ENCODE results near the gene ITGAE.
"Not testable (repeated sequence)": the region's sequence is repeated elsewhere in the genome, so short reads cannot be mapped to it uniquely, and the experiment has no call there.

ITGAE gene

DNA sequence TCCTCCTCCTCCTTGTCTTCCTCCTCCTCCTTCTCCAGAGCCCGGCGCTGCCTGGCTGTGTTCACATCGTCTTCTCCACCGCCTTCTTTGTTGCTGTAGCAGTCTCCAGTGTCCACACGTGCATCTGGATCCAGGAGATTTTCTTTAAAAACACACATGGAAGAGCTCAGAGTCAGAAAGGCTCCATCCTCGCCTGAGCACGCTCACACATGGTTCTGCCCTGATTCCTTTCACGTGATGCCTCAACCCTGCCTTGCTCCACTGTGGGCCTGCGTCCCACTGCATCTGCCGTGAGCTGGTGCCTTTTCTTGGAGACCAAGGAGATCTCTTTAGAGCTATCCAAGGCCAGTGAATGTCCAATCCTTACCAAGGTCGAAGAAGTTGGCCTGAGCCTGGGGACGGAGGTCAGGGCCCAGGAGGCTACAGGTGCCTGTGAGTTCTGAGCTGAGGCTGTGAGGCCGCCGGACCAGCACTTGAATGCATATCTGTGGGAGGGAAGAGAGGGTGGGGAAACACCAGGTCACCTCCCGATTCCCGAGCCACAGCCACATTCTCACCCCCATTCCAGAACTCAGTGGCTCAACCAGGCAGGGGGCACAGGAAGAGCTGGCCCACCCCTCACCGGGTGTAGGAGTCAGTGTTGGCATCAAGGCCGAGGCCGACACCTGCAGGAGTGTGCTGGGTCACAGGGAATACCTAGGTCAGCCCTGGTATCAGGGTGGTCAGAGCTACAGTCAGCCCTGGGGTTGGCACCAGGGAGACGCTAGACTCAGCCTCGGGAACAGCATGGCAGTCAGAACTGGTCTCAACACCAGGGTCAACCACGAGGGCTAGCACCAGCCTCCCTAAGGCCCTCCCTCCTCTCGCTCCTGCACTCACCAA, 39.7 kb downstream of the ITGAE start:
- no peak for DNase-seq (ENCODE audit: low read depth in 2 of 2)

DNA sequence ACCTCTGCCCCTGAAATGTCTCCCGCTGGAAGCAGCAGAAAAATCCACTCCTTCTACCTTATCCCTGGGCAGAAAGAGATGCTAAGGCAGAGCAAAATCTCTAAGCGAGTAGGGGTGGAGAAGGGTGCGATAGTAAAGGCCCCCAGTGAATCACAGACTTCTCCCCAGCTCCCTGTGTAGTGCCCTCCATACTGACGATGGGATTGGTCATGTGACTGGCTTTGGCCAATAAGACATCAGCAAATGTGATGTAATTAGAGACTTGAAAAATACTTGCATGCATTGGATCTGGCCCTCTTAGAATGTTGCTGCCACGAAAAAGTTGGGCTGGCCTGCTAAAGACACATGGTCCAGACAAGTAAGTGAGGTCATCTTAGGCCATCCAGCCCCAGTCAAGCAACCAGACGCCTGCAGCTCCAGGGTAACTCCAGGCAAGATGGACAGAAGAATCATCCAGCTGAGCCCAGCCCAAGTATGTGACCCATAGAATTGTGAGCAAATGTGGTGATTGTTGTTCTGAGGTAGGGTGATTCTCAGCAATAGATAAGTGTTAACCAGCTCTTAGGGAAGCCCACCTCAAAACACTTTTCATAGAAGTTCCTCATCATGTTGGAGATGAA, 41.3 kb downstream of the ITGAE start:
- DNase-seq (ENCODE audit: low read depth in 2 of 2), result no peak

DNA sequence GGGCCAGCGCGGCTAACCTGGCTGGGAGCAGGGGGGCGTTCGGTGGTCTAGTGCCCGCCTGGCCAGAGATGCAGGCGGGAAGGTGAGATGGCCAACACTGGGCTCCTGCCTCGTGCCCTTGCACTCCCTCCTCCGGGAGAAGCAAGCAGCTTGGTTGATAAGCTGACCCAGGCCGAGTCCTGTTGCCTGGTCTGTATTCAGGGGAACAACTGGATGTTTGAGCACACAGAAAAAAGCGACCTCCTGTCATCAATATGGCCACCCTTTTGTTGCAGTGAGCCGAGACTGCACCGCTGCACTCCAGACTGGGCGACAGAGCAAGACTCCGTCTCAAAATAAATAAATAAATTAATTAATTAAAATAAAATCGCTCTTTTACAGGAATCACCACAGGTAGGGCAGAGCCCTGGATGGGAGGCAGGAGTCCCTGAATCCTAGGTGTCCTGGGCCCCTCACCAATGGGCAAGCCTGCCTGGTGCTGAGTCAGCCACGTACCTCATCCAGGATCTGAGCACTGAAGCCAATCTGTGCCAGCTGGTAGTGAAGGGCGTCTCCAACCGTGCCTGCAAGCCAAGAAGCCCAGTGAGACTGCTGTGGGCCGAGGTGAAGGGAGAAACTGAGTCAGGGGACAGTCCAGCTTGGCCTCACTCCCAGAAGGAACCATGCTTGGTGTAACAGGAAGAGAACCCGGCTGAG, 45.5 kb downstream of the ITGAE start:
- no peak for DNase-seq (ENCODE audit: low read depth in 2 of 2)

DNA sequence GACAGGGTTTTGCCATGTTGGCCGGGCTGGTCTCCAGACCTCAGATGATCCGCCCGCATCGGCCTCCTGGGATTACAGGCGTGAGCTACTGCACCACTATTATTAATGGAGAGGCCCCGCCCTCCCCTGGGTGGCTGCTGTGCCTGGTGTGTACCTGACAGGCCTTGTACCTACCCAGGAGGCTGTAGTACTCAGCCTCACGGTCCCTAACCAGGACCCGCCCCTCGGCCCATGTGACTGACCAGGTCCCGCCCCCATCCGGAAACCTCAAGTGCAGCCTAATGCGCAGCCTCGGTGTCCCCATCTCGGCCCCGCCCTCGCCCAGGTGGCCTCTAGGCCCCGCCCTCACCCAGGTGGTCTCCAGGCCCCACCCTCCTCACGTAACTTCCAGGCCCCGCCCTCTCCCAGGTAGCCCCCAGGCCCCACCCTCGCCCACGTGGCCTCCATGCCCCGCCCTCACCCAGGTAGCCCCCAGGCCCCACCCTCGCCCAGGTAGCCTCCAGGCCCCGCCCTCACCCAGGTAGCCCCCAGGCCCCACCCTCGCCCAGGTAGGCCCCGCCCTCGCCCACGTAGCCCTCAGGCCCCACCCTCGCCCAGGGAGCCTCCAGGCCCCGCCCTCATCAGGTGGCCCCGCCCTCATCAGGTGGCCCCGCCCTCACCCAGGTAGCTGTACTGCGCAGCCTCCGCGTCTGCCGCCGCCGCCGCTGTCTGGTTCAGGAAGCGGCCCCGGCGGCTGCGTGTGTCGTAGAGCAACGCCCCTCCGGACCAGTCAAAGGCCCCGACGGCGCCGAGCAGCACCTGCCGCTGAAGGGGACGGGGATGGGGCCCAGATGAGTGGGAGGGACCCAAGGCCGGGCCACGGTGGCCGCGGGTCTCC, 46.3 kb downstream of the ITGAE start:
- peak; percentile 43 to 53 for DNase-seq (ENCODE audit: low read depth in 2 of 2)

DNA sequence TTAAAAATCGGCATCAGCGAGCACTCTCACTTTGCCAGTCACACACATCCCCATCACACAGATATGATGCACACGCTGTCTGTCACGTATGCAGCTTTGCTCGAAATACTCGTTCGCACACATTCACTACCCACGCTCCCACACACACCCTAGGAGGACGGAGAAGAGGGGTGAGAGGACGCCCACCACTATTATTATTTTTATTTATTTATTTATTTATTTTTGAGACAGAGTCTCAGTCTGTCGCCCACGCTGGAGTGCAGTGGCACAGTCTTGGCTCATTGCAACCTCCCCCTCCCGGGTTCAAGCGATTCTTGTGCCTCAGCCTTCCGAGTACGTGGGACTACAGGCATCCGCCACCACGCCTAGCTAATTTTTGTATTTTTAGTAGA, 46.9 kb downstream of the ITGAE start:
- DNase-seq (ENCODE audit: low read depth in 2 of 2), result no peak

DNA sequence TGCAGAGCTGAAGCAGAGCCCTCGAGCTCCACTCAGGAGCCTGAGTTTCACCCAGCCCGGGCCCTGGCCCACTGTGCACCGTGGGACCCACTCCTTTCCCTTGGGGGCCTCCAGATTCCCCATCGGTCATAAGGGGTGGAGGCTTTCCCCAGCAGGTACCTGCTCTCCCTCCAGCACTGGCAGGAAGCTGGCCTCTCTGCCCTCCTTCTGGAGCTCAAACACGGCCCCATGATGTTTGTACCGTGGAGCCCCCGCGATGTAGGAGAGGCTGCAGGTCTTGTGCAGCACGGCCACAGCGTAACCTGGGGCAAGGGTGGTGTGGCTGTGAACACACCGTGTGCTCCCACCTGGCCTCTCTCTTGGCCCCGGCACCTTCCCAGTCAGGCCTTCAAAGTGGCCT, 47.4 kb downstream of the ITGAE start:
- no peak for DNase-seq (ENCODE audit: low read depth in 2 of 2)

DNA sequence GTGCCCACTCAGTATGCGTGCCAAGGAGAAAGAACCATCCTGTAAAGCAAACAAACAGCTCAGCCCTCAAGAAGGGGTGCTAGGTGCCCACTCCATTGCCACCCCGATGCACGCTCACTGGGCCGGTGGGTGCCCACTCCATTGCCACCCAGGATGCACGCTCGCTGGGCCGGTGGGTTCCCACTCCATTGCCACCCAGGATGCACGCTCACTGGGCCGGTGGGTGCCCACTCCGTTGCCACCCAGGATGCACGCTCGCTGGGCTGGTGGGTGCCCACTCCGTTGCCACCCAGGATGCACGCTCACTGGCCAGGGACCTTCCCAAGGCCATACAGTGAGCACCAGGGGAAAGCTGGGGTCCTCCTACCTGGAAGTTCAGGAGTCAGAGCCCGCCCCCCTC, 49.2 kb downstream of the ITGAE start:
- no peak for DNase-seq (ENCODE audit: low read depth in 2 of 2)

DNA sequence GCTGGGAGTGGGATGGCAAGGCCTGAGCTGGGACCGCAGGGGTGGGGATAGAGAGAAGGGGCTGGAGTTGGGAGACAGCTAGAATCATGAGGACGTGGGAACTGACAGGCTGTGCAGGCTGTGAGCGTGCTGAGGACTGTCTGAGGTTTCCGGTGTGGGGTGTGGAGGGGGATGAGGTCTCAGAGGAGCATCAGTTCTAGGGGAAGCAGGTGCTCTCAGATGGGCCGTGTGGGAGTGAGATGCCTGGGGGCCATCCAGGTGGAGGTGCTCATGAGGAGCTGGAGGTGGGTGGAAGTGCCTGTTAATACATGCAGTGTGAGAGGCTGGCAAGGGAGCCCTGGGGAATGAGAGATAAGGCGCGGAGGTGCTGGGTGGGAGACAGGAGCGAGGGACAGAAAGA, 50.1 kb downstream of the ITGAE start:
- DNase-seq (ENCODE audit: low read depth in 2 of 2), result no peak

DNA sequence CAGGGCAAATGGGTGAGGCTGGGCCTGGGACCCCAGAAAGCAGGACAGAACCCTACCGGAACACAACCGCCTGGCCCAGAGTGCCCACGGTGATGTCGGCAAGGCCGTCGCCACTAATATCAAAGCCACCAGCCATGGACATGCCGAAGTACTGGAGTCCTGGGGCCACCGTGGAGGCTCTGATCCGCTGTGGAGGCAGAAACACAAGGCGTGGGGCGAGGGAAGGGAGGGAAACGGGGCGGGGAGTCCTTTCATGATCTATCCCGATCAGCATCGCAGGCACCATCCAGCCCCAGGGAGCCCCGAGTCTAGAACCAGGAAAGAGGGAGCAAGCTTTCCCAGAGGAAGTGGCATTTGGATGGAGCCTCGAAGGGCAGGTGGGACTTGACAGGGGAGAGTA, 50.7 kb downstream of the ITGAE start:
- no peak for DNase-seq (ENCODE audit: low read depth in 2 of 2)

DNA sequence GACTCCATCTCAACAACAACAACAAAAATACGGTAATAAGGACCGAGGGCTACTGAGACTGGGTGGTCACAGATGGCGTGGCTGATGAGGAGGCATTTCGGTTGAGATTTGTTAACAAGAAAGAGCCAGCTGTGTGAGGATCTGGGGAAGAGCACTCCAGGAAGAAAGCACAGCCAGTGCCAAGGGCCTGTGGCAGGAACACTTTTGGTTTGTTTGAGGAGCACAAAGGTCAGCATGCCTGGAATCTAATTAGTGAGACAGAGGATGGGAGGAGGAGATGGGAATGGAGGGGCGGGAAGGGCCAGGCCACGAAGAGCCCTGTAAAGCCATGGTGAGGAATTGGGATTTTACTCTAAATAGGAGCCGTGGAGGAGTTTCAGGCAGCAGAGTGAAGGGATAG, 52.4 kb downstream of the ITGAE start:
- no peak for DNase-seq (ENCODE audit: low read depth in 2 of 2)

DNA sequence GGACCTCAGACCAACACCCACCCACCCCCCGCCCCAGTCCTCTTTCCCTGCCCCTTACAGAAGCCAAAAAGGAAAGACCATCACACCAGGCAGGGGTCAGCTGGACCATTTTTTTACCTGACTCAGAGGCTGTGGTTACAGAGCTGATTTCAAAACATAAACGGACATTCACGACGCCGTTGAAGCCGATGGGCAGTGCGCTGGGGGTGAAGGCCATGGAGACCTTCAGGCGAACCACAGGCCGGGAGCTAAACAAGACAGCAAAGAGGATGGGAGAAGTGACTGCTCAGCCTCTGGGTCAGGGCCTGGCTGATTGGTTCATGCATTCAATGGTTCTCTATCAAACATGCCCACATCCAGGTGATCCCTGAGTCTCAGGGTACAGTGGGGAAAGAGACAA, 53.2 kb downstream of the ITGAE start:
- DNase-seq (ENCODE audit: low read depth in 2 of 2), result no peak

DNA sequence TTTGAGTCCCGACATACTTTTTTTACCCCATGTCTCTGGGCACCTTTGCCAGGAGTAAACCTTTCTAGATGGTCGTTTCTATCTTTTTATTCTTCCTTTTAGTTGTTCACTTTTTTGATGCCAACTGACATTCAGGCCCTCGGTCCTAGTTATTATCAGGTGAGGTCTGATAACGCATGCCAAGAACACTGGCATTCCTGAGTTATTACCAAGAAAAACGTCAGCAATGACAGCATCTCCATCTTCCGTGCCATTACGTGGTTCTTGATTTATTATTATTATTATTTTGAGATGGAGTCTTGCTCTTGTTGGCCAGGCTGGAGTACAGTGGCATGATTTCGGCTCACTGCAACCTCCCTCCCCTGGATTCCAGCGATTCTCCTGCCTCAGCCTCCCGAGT, 55.9 kb downstream of the ITGAE start:
- DNase-seq (ENCODE audit: low read depth in 2 of 2), result no peak

DNA sequence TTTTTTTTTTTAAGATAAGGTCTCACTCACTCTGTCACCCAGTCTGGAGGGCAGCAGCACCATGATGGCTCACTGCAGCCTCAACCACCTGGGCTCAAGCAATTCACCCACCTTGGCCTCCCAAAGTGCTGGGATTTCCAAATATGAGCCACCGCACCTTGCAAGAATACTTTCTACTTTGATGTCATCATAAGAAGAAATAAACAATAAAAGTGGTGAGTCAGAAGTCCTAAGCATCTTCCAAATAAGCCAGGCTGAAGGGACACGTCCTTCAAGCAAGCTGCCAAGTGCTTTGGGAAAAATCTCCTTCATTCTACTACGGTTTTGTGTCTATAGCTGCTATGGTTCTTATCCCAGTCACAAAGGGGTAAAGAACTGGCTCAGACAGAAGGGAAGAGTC, 57.0 kb downstream of the ITGAE start:
- DNase-seq (ENCODE audit: low read depth in 2 of 2), result no peak

DNA sequence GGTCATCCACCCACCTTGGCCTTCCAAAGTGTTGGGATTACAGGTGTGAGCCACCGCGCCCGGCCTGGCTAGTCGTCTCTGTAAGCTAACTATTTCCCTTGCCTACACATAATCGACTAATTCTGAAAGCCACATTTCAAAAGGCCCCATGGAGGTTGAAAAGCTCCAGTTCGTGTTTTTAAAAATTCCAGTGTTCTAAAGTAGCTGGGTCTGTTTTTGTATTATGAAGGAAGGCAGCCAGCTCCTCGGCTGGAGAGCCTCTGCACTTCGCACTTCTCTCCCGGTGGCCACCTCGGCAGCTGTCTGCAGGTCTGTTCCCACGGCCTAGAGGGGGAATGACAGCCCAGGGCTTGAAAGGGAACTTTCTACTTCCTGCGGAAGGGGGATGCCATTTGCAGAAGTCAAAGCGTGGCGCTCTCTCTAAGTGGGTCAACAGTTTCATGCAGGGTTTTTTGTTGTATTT, 60.3 kb downstream of the ITGAE start:
- DNase-seq (ENCODE audit: low read depth in 2 of 2), result no peak

DNA sequence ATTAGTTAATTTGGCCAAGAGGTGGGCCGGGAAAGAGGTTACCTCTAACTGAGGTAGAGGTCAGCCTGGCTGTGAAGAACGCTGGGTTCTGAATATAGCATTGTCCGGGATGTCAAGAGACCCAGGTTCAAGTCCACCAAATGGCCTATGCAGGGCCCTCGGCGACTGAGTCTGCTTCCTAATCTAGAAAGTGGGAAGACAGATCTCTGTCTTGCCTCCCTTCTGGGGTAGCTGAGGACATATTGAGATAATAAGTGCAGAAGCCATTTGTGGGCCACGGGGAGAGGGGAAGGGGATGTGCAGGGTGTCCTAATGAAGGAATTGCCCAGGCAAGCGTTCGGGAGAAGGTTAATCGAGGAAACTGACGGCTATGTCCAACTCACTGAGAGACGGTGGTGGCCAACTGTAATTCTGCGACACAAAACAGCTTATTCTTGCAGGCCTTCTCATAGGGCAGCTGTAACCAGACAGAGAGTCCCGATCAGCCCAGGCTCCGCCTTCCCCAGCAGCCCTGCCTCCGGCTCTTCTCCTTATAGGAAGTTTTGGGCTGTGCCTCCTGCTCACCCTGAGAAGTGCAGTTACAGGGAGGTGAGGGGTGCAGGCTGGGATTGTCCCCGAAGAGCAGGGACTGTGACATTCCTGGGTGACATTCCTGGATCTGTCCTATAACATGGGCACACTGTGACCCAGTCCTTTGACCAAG, 61.4 kb downstream of the ITGAE start:
- DNase-seq (ENCODE audit: low read depth in 2 of 2), result no peak

DNA sequence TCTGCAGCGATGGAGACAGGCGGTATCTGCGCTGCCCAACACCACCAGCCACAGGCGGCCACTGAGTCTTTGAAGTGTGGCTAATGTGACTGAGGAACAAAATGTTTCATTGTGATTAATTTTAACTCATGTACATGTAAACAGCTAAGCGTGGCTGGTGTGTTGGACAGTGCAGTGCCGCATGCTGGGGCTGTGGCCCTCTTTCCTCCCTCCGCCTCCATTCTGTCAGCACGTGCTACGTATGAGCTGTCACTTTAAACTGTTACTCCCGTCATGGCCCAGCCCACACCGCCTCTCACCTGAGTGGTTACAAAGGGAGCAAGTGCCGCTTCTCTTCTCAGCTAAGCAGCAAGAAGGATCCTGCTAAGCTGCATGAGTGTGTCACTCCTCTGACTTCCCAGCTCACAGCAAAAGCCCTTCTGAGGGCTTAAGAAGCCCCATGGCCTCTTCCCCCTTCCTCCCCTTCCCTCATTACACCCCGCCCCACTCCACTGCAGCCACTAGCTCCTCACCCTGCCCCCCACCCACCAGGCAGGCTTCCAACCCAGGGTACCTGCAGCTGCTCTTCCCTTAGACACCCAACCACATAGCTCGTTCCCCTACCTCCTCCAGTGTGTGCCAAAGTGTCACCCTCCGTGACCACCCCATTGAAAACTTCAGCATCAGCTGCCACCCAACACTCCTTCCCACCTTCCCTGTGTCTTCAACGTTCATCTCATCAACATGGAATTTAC, 62.3 kb downstream of the ITGAE start:
- peak; percentile 51 to 61 for DNase-seq (ENCODE audit: low read depth in 2 of 2)

DNA sequence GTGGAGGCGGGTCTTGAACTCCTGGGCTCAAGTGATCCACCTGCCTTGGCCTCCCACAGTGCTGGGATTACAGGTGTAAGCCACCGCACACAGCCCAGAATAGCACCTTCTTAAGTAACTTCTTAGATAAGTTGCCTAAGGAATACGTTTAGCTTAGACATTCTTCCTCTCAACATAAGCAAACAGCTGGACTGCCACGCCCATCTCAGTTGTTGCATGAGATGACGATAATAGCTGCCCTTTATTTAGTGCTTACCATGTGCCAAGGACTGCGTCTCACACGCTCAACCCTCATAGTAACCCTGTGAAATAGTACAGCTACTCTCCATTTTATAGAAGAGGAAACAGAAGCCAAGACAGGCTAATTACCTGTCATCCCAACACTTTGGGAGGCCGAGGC, 65.5 kb downstream of the ITGAE start:
- no peak for DNase-seq (ENCODE audit: low read depth in 2 of 2)

DNA sequence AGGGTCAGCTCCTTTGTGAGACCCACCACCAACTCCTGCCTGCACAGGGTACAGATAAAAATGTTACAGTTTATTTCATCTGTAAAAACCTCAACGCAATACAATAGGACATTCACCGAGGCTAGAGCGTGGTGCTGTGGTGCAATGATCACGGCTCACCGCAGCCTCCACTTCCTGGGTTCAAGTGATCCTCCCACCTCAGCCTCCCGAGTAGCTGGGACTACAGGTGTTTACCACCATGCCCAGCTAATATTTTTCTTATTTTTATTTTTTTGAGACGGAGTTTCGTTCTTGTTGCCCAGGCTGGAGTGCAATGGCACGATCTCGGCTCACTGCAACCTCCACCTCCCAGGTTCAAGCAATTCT, 66.1 kb downstream of the ITGAE start:
- DNase-seq (ENCODE audit: low read depth in 2 of 2), result not testable (repeated sequence)

DNA sequence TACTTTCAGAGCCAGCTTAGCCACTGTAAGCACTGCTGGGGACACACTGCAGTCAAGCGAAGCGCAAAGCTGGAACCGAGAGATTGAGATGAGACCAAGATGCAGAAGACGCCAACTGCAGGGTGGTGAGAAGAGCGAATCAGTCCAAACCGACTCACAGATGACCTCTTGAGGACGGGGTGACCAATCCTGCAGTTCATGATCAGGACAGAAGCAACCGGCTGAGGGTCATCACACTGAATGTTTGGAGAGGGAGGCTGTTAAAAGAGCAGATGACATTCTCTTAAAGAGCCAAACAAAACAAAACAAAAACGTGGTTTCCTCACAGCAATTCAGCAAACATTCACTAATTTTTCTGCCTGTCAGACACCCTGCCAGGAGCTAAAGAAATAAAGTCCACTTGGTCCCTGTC, 68.8 kb downstream of the ITGAE start:
- DNase-seq (ENCODE audit: low read depth in 2 of 2), result no peak

DNA sequence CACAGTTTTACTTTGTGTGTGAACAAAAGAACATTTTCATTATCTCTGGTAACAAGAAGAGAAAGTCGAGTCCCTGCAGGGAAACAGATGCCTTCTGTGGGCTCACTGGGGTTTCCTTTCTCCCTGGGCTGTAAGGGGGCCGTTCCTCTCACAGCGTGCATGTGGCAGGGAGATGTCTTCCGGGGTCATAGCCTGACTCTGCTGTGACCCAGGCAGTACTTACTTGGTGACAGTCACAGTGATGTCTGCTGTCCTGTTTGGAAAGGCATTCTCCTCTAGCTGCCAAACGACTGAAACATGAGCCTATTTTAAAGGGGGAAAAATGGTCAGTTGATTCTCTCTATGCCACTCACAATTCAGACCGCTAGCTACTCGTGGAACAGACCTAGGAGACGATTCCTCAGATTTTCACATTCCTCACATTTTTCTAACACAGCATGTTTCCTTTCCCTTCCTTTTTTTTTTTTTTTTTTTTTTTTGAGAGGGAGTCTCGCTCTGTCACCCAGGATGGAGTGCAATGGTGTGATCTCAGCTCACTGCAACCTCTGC, 70.0 kb downstream of the ITGAE start:
- no peak for DNase-seq (ENCODE audit: low read depth in 2 of 2)

Data from stimulated activated CD8-positive, alpha-beta memory T cell treated with anti-CD3 and anti-CD28 coated beads, Interleukin-2, amount 100 ng/mL, for 48 hours (primary cell).